Stimulated activated CD8-positive, alpha-beta memory T cell treated with anti-CD3 and anti-CD28 coated beads, Interleukin-4, amount 100 ng/mL, for 24 hours (primary cell): ENCODE measurements around the gene ATP10A.

Experiments used
- DNase-seq: peaks from one replicate; pipeline ENCODE4 v3.0.0-alpha.2; 2020; ENCODE audit warnings: low read depth

Gene ATP10A

GRCh38 chr15:25682340-25682739, 180.8 kb downstream of the ATP10A start:
- DNase-seq = no peak

GRCh38 chr15:25680686-25681025, 182.5 kb downstream of the ATP10A start:
- no peak for DNase-seq

GRCh38 chr15:25679964-25680685, 183.0 kb downstream of the ATP10A start:
- no peak for DNase-seq

GRCh38 chr15:25679492-25679891, 183.6 kb downstream of the ATP10A start:
- DNase-seq = no peak

GRCh38 chr15:25678500-25678855, 184.6 kb downstream of the ATP10A start:
- DNase-seq = no peak

GRCh38 chr15:25677719-25678499, 185.2 kb downstream of the ATP10A start:
- DNase-seq = no peak

GRCh38 chr15:25676070-25676469, 187.1 kb downstream of the ATP10A start:
- DNase-seq = no peak

- DNase-seq = no peak
Observed at GRCh38 chr15:25675396-25675795, 187.7 kb downstream of the ATP10A start.

- no peak for DNase-seq
Observed at GRCh38 chr15:25674913-25675312, 188.2 kb downstream of the ATP10A start.

GRCh38 chr15:25673972-25674371, 189.2 kb downstream of the ATP10A start:
- DNase-seq = no peak

GRCh38 chr15:25673351-25673750, 189.8 kb downstream of the ATP10A start:
- DNase-seq = no peak

- no peak for DNase-seq
Observed at GRCh38 chr15:25671132-25671531, 192.0 kb downstream of the ATP10A start.

GRCh38 chr15:25670621-25671020, 192.5 kb downstream of the ATP10A start:
- no peak for DNase-seq

- DNase-seq = no peak
Observed at GRCh38 chr15:25670025-25670554, 193.0 kb downstream of the ATP10A start.

GRCh38 chr15:25668901-25669300, 194.2 kb downstream of the ATP10A start:
- DNase-seq = no peak

- no peak for DNase-seq
Observed at GRCh38 chr15:25668236-25668795, 194.8 kb downstream of the ATP10A start.

GRCh38 chr15:25667829-25668228, 195.3 kb downstream of the ATP10A start:
- no peak for DNase-seq

GRCh38 chr15:25665913-25666312, 197.2 kb downstream of the ATP10A start:
- no peak for DNase-seq

GRCh38 chr15:25664761-25665160, 198.4 kb downstream of the ATP10A start:
- DNase-seq = no peak

GRCh38 chr15:25663515-25663914, 199.6 kb downstream of the ATP10A start:
- DNase-seq = no peak

GRCh38 chr15:25661898-25662297, 201.2 kb downstream of the ATP10A start:
- DNase-seq = no peak

- no peak for DNase-seq
Observed at GRCh38 chr15:25659251-25659650, 203.9 kb downstream of the ATP10A start.

GRCh38 chr15:25658560-25658959, 204.6 kb downstream of the ATP10A start:
- no peak for DNase-seq
